A549 (cell line): ENCODE measurements around the gene CYB5RL.

Source experiments
- JUN ChIP-seq, 2 experiments: fragments of >200 bp; sonication (Bioruptor Twin); formaldehyde crosslinking; IDR thresholded peaks; 2 replicates in 1 of 2; 3 replicates in 1 of 2; pipeline ENCODE4 v1.6.1; 2016 to 2017
- TF ChIP-seq, protein P1 (sequence below): fragments of >200 bp; sonication (Bioruptor Twin); formaldehyde crosslinking; IDR thresholded peaks from 3 replicates; pipeline ENCODE4 v1.5.1; 2016
- TF ChIP-seq, protein P2 (sequence below): fragments of 150-350 bp; IDR thresholded peaks from 2 replicates; pipeline ENCODE4 v1.6.1; 2014; ENCODE audit warnings: low read depth, mild to moderate bottlenecking, low read length

DNA sequence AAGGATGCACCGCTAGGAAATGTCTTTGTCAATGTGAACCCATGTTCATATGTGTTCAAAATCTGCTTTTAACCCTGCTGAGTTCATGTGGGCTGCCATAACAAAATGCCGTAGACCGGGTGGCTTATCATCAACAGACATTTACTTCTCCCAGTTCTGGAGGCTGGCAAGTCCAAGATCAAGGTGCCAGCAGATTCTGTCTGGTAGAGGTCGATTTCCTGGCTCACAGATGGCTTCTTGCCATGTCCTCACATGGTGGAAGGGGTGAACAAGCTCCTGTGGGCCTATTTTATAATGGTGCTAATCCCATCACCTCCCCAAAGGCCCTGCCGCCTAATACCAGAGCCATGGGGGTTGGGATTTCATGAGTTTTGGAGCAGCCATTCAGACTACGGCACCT, 42.4 kb downstream of the CYB5RL start:
- TF ChIP-seq, protein P1, sequence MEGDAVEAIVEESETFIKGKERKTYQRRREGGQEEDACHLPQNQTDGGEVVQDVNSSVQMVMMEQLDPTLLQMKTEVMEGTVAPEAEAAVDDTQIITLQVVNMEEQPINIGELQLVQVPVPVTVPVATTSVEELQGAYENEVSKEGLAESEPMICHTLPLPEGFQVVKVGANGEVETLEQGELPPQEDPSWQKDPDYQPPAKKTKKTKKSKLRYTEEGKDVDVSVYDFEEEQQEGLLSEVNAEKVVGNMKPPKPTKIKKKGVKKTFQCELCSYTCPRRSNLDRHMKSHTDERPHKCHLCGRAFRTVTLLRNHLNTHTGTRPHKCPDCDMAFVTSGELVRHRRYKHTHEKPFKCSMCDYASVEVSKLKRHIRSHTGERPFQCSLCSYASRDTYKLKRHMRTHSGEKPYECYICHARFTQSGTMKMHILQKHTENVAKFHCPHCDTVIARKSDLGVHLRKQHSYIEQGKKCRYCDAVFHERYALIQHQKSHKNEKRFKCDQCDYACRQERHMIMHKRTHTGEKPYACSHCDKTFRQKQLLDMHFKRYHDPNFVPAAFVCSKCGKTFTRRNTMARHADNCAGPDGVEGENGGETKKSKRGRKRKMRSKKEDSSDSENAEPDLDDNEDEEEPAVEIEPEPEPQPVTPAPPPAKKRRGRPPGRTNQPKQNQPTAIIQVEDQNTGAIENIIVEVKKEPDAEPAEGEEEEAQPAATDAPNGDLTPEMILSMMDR: no peak
- TF ChIP-seq, protein P2, sequence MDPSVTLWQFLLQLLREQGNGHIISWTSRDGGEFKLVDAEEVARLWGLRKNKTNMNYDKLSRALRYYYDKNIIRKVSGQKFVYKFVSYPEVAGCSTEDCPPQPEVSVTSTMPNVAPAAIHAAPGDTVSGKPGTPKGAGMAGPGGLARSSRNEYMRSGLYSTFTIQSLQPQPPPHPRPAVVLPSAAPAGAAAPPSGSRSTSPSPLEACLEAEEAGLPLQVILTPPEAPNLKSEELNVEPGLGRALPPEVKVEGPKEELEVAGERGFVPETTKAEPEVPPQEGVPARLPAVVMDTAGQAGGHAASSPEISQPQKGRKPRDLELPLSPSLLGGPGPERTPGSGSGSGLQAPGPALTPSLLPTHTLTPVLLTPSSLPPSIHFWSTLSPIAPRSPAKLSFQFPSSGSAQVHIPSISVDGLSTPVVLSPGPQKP: no peak
- TF ChIP-seq JUN (IDR thresholded peaks at IDR 0.05): no peak
